Endothelial cell of umbilical vein (primary cell): Measurements from ENCODE around the gene FALEC. TPM values are rescaled to one million over a fixed set of nuclear protein-coding genes. Genes with fewer than 3 reads are reported as not detected.
"Not testable (repeated sequence)": the region's sequence is repeated elsewhere in the genome, so short reads cannot be mapped to it uniquely, and the experiment has no call there.

Experiments
- BruUV-seq: library from RNA; stranded (reverse); fragments of 400-500 nt; replicated peaks from 2 replicates; lab custom pipeline; 2021; lab: Mats Ljungman, UMichigan
- CTCF ChIA-PET: fragments of 300-600, 350-600 bp; sonication (Branson Sonifier 250); formaldehyde crosslinking; loops from one replicate; lab custom pipeline; 2021; ENCODE audit warnings: antibody characterized with exemption, inconsistent platforms; lab: Charles Lee
- POLR2A ChIA-PET: fragments of 300-600, 350-600 bp; sonication (Branson Sonifier 250); formaldehyde crosslinking; loops from one replicate; lab custom pipeline; 2021; ENCODE audit warnings: antibody characterized with exemption, inconsistent platforms; lab: Charles Lee
- DNase-seq: peaks from one replicate; pipeline ENCODE4 v3.0.0-alpha.2; 2011; ENCODE audit warnings: low read depth, low spot score
- FAIRE-seq: peaks from 2 replicates; lab custom pipeline; 2011; peaks lifted over from hg19 to GRCh38; lab: Jason Lieb, UNC
- H2AFZ ChIP-seq: 2 replicates; pipeline ENCODE4 v1.6.0; 2012; ENCODE audit warnings: low read depth, low read length, control low read depth, inconsistent platforms
- H3K27ac ChIP-seq: 2 replicates; pipeline ENCODE4 v1.5.1; 2011; ENCODE audit warnings: low read depth, mild to moderate bottlenecking, control low read depth, low read length, moderate library complexity; ENCODE audit not compliant: insufficient read depth
- H3K27me3 ChIP-seq, 2 experiments: 2 replicates each; pipeline versions ENCODE4 v1.6.0 to v1.6.1; 2011; ENCODE audit warnings: low read length in 2 of 2, mixed read lengths in 1 of 2; ENCODE audit not compliant: control insufficient read depth in 2 of 2, insufficient read depth in 2 of 2
- H3K36me3 ChIP-seq, 2 experiments: 2 replicates in 1 of 2; 3 replicates in 1 of 2; pipeline ENCODE4 v1.5.1; 2011; ENCODE audit warnings: low read length in 2 of 2, mild to moderate bottlenecking in 1 of 2, moderate library complexity in 1 of 2; ENCODE audit not compliant: control insufficient read depth in 2 of 2, insufficient read depth in 2 of 2; ENCODE audit errors: extremely low read depth in 1 of 2
- H3K4me1 ChIP-seq: 3 replicates; pipeline ENCODE4 v1.5.1; 2011; ENCODE audit warnings: mild to moderate bottlenecking, low read length; ENCODE audit not compliant: control insufficient read depth, insufficient read depth; ENCODE audit errors: extremely low read depth
- H3K4me2 ChIP-seq: 2 replicates; pipeline ENCODE4 v1.6.1; 2011; ENCODE audit warnings: low read length, control low read depth, mixed read lengths; ENCODE audit not compliant: insufficient read depth
- H3K4me3 ChIP-seq, 3 experiments: fragments of 200-600 bp in 1 of 3; sonication (generic), shearing (Covaris generic) in 1 of 3; replicated peaks in 1 of 3; 2 replicates each; pipeline ENCODE4 v1.5.1; 2011 to 2016; ENCODE audit warnings: control low read depth in 3 of 3, low read length in 3 of 3, mild to moderate bottlenecking in 2 of 3, inconsistent platforms in 1 of 3, low read depth in 1 of 3, moderate library complexity in 1 of 3; ENCODE audit not compliant: insufficient read depth in 1 of 3
- H3K79me2 ChIP-seq: 2 replicates; pipeline ENCODE4 v1.6.0; 2012; ENCODE audit warnings: low read length, inconsistent platforms; ENCODE audit not compliant: control insufficient read depth, insufficient read depth
- H3K9ac ChIP-seq: replicated peaks from 2 replicates; pipeline ENCODE3; 2011; ENCODE audit warnings: low read length, control low read depth; ENCODE audit not compliant: insufficient read depth; ENCODE audit errors: extremely low read depth
- H3K9me1 ChIP-seq: replicated peaks from 3 replicates; pipeline ENCODE4 v1.6.0; 2011; ENCODE audit warnings: mild to moderate bottlenecking, low read length; ENCODE audit not compliant: control insufficient read depth, insufficient read depth; ENCODE audit errors: extremely low read depth
- H3K9me3 ChIP-seq: replicated peaks from 2 replicates; pipeline ENCODE4 v1.5.1; 2012; ENCODE audit warnings: low read length, inconsistent platforms; ENCODE audit not compliant: control insufficient read depth, insufficient read depth
- H4K20me1 ChIP-seq: replicated peaks from 2 replicates; pipeline ENCODE3; 2011; ENCODE audit warnings: mild to moderate bottlenecking, low read length; ENCODE audit not compliant: control insufficient read depth, insufficient read depth; ENCODE audit errors: extremely low read depth
- CTCF ChIP-seq, 2 donors: IDR thresholded peaks; 1 replicate in 1 of 2; 2 replicates in 1 of 2; pipeline ENCODE4 v1.5.1; 2011; ENCODE audit warnings: low read length in 2 of 2, mild to moderate bottlenecking in 2 of 2, moderate library complexity in 2 of 2, control low read depth in 1 of 2, inconsistent platforms in 1 of 2, low read depth in 1 of 2; ENCODE audit not compliant: insufficient read depth in 1 of 2; ENCODE audit errors: extremely low read depth in 1 of 2
- EZH2 ChIP-seq: IDR thresholded peaks from 2 replicates; pipeline ENCODE4 v1.6.1; 2012; ENCODE audit warnings: borderline replicate concordance, low read depth, mild to moderate bottlenecking, moderate library complexity, low read length, inconsistent platforms; ENCODE audit not compliant: severe bottlenecking
- FOS ChIP-seq: IDR thresholded peaks from 2 replicates; pipeline ENCODE4 v1.6.1; 2011; ENCODE audit warnings: mild to moderate bottlenecking, low read length, moderate library complexity, borderline replicate concordance; ENCODE audit not compliant: insufficient read depth
- GATA2 ChIP-seq: IDR thresholded peaks from 2 replicates; pipeline ENCODE4 v1.7.0; 2011; ENCODE audit warnings: low read depth, mild to moderate bottlenecking, moderate library complexity, mixed read lengths, low read length; ENCODE audit not compliant: insufficient read length, insufficient read depth
- JUN ChIP-seq: IDR thresholded peaks from 2 replicates; pipeline ENCODE4 v1.6.1; 2011; ENCODE audit warnings: borderline replicate concordance, low read depth; ENCODE audit not compliant: insufficient read length, insufficient read depth
- MAX ChIP-seq: IDR thresholded peaks from 2 replicates; pipeline ENCODE4 v1.6.1; 2011; ENCODE audit not compliant: insufficient read depth, insufficient read length
- MYC ChIP-seq: IDR thresholded peaks from one replicate; pipeline ENCODE4 v1.6.1; 2011; ENCODE audit warnings: mild to moderate bottlenecking, low read depth, low read length
- POLR2A ChIP-seq: IDR thresholded peaks from 2 replicates; pipeline ENCODE4 v1.6.1; 2012; ENCODE audit warnings: low read depth, mild to moderate bottlenecking, control low read depth, low read length
- dilution Hi-C: fragments of 300-500 bp; cut with MboI; formaldehyde crosslinking; loops from one replicate; pipeline ENCODE4 v1.15.0; 2019; ENCODE audit warnings: low sequenced_read_pairs; ENCODE audit not compliant: extremely low pct_ligation_motif_present
- intact Hi-C: fragments of 100-400 bp; cut with micrococcal nuclease; formaldehyde crosslinking; loops from one replicate; pipeline ENCODE4 v1.10.0; 2022
- polyA plus RNA-seq, 4 experiments: library from polyadenylated mRNA; depleted of rRNA in 3 of 4; stranded (reverse) in 3 of 4; unstranded in 1 of 4; fragments of >200 nt; gene quantifications; 2 replicates each; pipeline versions ENCODE4 v1.2.1 to v1.2.3, GENCODE V29; 2011 to 2012; ENCODE audit warnings: missing spikeins in 1 of 4
- total RNA-seq: library from RNA; stranded (reverse); gene quantifications from 2 replicates; pipeline ENCODE4 v1.2.3, GENCODE V29; 2021

Gene FALEC
- total and polyA plus RNA-seq, 2 donors (not counting 3 experiments of a cell fraction or from before 2014, with no cell fraction given): not detected

- H3K27ac ChIP-seq: peak overlapping the region; percentile 98
- peaks cover 0 to 28% of the 10 kb centered on the region in 2 experiments for H3K36me3 ChIP-seq
- H3K9me3 ChIP-seq: no peaks in the 10 kb centered on the region
- H3K9ac ChIP-seq: peak overlapping the region; percentile 96
- TF ChIP-seq EZH2 (no peak), POLR2A (no peak), GATA2 (no peak), CTCF (IDR thresholded peaks at IDR 0.05; ENCODE audit: extremely low read depth in 1 of 2, insufficient read depth in 1 of 2, low read depth in 1 of 2, low read length in 2 of 2) (no peak), FOS (no peak), JUN (no peak), MAX (no peak), MYC (no peak)
- H3K4me3 ChIP-seq: peak overlapping the region; percentile 23 to 70 (median 27)
- CTCF ChIA-PET: interaction anchor here (0.8 to 13.4 kb wide), 14 partner anchors 9 to 342 kb away, joined by 3 to 184 read pairs (median 8); partner anchors contain the start of gene ENSA
- dilution Hi-C loops: loop anchor here (10.0 kb wide), 1 partner anchor 85 kb away; no protein-coding TSS in a partner anchor
- TSS peak; percentile 62 for BruUV-seq
- FAIRE-seq (no peak), DNase-seq (no peak)
- peak overlapping the region; percentile 90 for H3K4me2 ChIP-seq
- H4K20me1 ChIP-seq: peaks cover 28% of the 10 kb centered on the region
- H3K27me3 ChIP-seq: no peaks in the 10 kb centered on the region
- POLR2A ChIA-PET: interaction anchor here (0.7 to 3.0 kb wide), 24 partner anchors 8 to 585 kb away, joined by 3 to 43 read pairs (median 5); partner anchors contain the start of gene ENSA
- H3K79me2 ChIP-seq: peaks cover 50% of the 10 kb centered on the region
- peak overlapping the region; percentile 64 for H2AFZ ChIP-seq
- peaks cover 19% of the 10 kb centered on the region for H3K4me1 ChIP-seq
- no peaks in the 10 kb centered on the region for H3K9me1 ChIP-seq
- intact Hi-C loops: loop anchor here (1.0 to 5.0 kb wide), 7 partner anchors 19 to 232 kb away; partner anchors contain the start of genes ENSA and GOLPH3L
Measured at GRCh38 chr1:150579945-150580642, 64.5 kb downstream of the FALEC start.

GRCh38 chr1:150580966-150581365, 65.4 kb downstream of the FALEC start:
- Histone ChIP-seq H3K79me2 (peaks cover 41% of the 10 kb centered on the region), H4K20me1 (peaks cover 19% of the 10 kb centered on the region), H3K4me1 (peaks cover 11% of the 10 kb centered on the region), H3K36me3 (peaks cover 0 to 20% of the 10 kb centered on the region in 2 experiments)
- H3K27ac ChIP-seq, BruUV-seq, POLR2A ChIA-PET, H3K4me2 ChIP-seq, H3K9me1 ChIP-seq, H3K4me3 ChIP-seq, H3K27me3 ChIP-seq, intact Hi-C loops, H3K9me3 ChIP-seq, dilution Hi-C loops, DNase-seq, H2AFZ ChIP-seq, H3K9ac ChIP-seq, FAIRE-seq: not testable (repeated sequence)
- CTCF ChIA-PET: interaction anchor here (1.7 to 13.4 kb wide), 3 partner anchors 19 to 40 kb away, joined by 5 to 184 read pairs (median 147); no protein-coding TSS in a partner anchor
